ENCODE results near the gene AKAP14. TPM values are rescaled to one million over a fixed set of nuclear protein-coding genes. Genes with fewer than 3 reads are reported as not detected.
"Not testable (repeated sequence)": the region's sequence is repeated elsewhere in the genome, so short reads cannot be mapped to it uniquely, and the experiment has no call there.

The AKAP14 gene
- polyA plus RNA-seq, 1 donor (not counting 4 experiments of a cell fraction or from before 2014, with no cell fraction given) = not detected

GRCh38 chrX:119887721-119888425, 7.8 kb upstream of the AKAP14 start:
- Histone ChIP-seq H2AFZ (ENCODE audit: control insufficient read depth, low read length) (peak overlapping the region; percentile 14), H3K4me3 (ENCODE audit: control insufficient read depth in 2 of 3, extremely low read depth in 1 of 3, insufficient read depth in 2 of 3, low read depth in 1 of 3, low read length in 3 of 3) (no peak overlapping the region), H3K27me3 (ENCODE audit: control insufficient read depth, extremely low read depth, insufficient read depth, low read length) (no peaks in the 10 kb centered on the region), H3K9ac (ENCODE audit: control insufficient read depth, extremely low read depth, insufficient read depth, low read length) (no peak overlapping the region), H3K9me3 (ENCODE audit: control insufficient read depth, low read depth, low read length) (no peaks in the 10 kb centered on the region), H3K36me3 (ENCODE audit: control insufficient read depth in 2 of 2, extremely low read depth in 1 of 2, insufficient read depth in 2 of 2, low read length in 2 of 2) (no peaks in the 10 kb centered on the region), H3K27ac (ENCODE audit: control insufficient read depth, insufficient read depth, low read length) (no peak overlapping the region), H3K4me1 (ENCODE audit: control insufficient read depth, extremely low read depth, insufficient read depth, low read length) (no peaks in the 10 kb centered on the region), H3K9me1 (ENCODE audit: control insufficient read depth, extremely low read depth, insufficient read depth, low read length) (no peaks in the 10 kb centered on the region), H4K20me1 (ENCODE audit: control insufficient read depth, extremely low read depth, insufficient read depth, low read length) (no peaks in the 10 kb centered on the region), H3K4me2 (ENCODE audit: control insufficient read depth, extremely low read depth, insufficient read depth, low read depth, low read length) (peak overlapping the region; percentile 8), H3K79me2 (ENCODE audit: control insufficient read depth, insufficient read depth, low read length) (no peaks in the 10 kb centered on the region)
- FAIRE-seq (no peak), DNase-seq (ENCODE audit: low read depth, low spot score) (no peak)
- dilution Hi-C loops (cut with MboI; ENCODE audit: extremely low pct_ligation_motif_present, low sequenced_read_pairs) = no loop called here
- TF ChIP-seq CTCF (optimal IDR thresholded peaks at IDR 0.05 in 1 of 3, IDR thresholded peaks at IDR 0.05 in 1 of 3, conservative IDR thresholded peaks at IDR 0.05 in 1 of 3; ENCODE audit: extremely low read depth in 1 of 3, insufficient read depth in 2 of 3, low read length in 3 of 3) = peak; percentile 39 to 57 (median 50)
- no peak for TF ChIP-seq EZH2 (IDR thresholded peaks at IDR 0.05; ENCODE audit: low read length)

GRCh38 chrX:119890626-119891025, 5.1 kb upstream of the AKAP14 start:
- H3K9me3 ChIP-seq (ENCODE audit: control insufficient read depth, low read depth, low read length); H3K27ac ChIP-seq (ENCODE audit: control insufficient read depth, insufficient read depth, low read length); dilution Hi-C loops (cut with MboI; ENCODE audit: extremely low pct_ligation_motif_present, low sequenced_read_pairs); H4K20me1 ChIP-seq (ENCODE audit: control insufficient read depth, extremely low read depth, insufficient read depth, low read length); H3K27me3 ChIP-seq (ENCODE audit: control insufficient read depth, extremely low read depth, insufficient read depth, low read length); H2AFZ ChIP-seq (ENCODE audit: control insufficient read depth, low read length); H3K4me1 ChIP-seq (ENCODE audit: control insufficient read depth, extremely low read depth, insufficient read depth, low read length); H3K4me3 ChIP-seq (ENCODE audit: control insufficient read depth in 2 of 3, extremely low read depth in 1 of 3, insufficient read depth in 2 of 3, low read depth in 1 of 3, low read length in 3 of 3); DNase-seq (ENCODE audit: low read depth, low spot score); H3K36me3 ChIP-seq (ENCODE audit: control insufficient read depth in 2 of 2, extremely low read depth in 1 of 2, insufficient read depth in 2 of 2, low read length in 2 of 2); FAIRE-seq; H3K9me1 ChIP-seq (ENCODE audit: control insufficient read depth, extremely low read depth, insufficient read depth, low read length); H3K9ac ChIP-seq (ENCODE audit: control insufficient read depth, extremely low read depth, insufficient read depth, low read length); H3K79me2 ChIP-seq (ENCODE audit: control insufficient read depth, insufficient read depth, low read length); H3K4me2 ChIP-seq (ENCODE audit: control insufficient read depth, extremely low read depth, insufficient read depth, low read depth, low read length): not testable (repeated sequence)

GRCh38 chrX:119891961-119892692, 3.6 kb upstream of the AKAP14 start:
- H3K9me3 ChIP-seq (ENCODE audit: control insufficient read depth, low read depth, low read length); H3K9ac ChIP-seq (ENCODE audit: control insufficient read depth, extremely low read depth, insufficient read depth, low read length); H3K9me1 ChIP-seq (ENCODE audit: control insufficient read depth, extremely low read depth, insufficient read depth, low read length); H3K4me3 ChIP-seq (ENCODE audit: control insufficient read depth in 2 of 3, extremely low read depth in 1 of 3, insufficient read depth in 2 of 3, low read depth in 1 of 3, low read length in 3 of 3); dilution Hi-C loops (cut with MboI; ENCODE audit: extremely low pct_ligation_motif_present, low sequenced_read_pairs); H3K4me1 ChIP-seq (ENCODE audit: control insufficient read depth, extremely low read depth, insufficient read depth, low read length); FAIRE-seq; H2AFZ ChIP-seq (ENCODE audit: control insufficient read depth, low read length); DNase-seq (ENCODE audit: low read depth, low spot score); H4K20me1 ChIP-seq (ENCODE audit: control insufficient read depth, extremely low read depth, insufficient read depth, low read length); H3K27me3 ChIP-seq (ENCODE audit: control insufficient read depth, extremely low read depth, insufficient read depth, low read length); H3K27ac ChIP-seq (ENCODE audit: control insufficient read depth, insufficient read depth, low read length); H3K79me2 ChIP-seq (ENCODE audit: control insufficient read depth, insufficient read depth, low read length); H3K36me3 ChIP-seq (ENCODE audit: control insufficient read depth in 2 of 2, extremely low read depth in 1 of 2, insufficient read depth in 2 of 2, low read length in 2 of 2); H3K4me2 ChIP-seq (ENCODE audit: control insufficient read depth, extremely low read depth, insufficient read depth, low read depth, low read length): not testable (repeated sequence)
